GM12878 (cell line): ENCODE data around the gene NOP10.

Experiments
- BHLHE40 ChIP-seq, 2 experiments: fragments of 450-650 bp in 1 of 2; IDR thresholded peaks; 2 replicates each; pipeline ENCODE4 v1.6.1; 2011 to 2017; ENCODE audit warnings: low read depth in 2 of 2, borderline replicate concordance in 1 of 2, improper control_type of control experiment in 1 of 2, low read length in 1 of 2, mild to moderate bottlenecking in 1 of 2
- CHD2 ChIP-seq: IDR thresholded peaks from 2 replicates; pipeline ENCODE4 v1.6.1; 2011; ENCODE audit warnings: low read depth, low read length, improper control_type of control experiment, borderline replicate concordance
- CTCF ChIP-seq, 3 experiments: IDR thresholded peaks in 2 of 3; conservative IDR thresholded peaks in 1 of 3; 2 replicates each; pipeline ENCODE4 v1.5.1; 2011; ENCODE audit warnings: low read depth in 3 of 3, low read length in 3 of 3, mild to moderate bottlenecking in 3 of 3, control low read depth in 2 of 3, moderate library complexity in 2 of 3, inconsistent platforms in 1 of 3, mixed read lengths in 1 of 3; ENCODE audit not compliant: control insufficient read depth in 2 of 3, insufficient read depth in 1 of 3; ENCODE audit errors: extremely low read depth in 1 of 3
- NFXL1 ChIP-seq: fragments of 450-650 bp; IDR thresholded peaks from 2 replicates; pipeline ENCODE4 v1.6.1; 2017; ENCODE audit warnings: antibody characterized with exemption, mild to moderate bottlenecking, borderline replicate concordance
- POLR2A ChIP-seq: IDR thresholded peaks from 2 replicates; pipeline ENCODE4 v1.6.1; 2011; ENCODE audit warnings: low read depth, mild to moderate bottlenecking, low read length
- SREBF2 ChIP-seq: IDR thresholded peaks from 2 replicates; pipeline ENCODE4 v1.6.1; 2012; ENCODE audit warnings: mild to moderate bottlenecking, low read length

- TF ChIP-seq CTCF (IDR thresholded peaks at IDR 0.05 in 2 of 3, conservative IDR thresholded peaks at IDR 0.05 in 1 of 3; ENCODE audit: control insufficient read depth in 2 of 3, extremely low read depth in 1 of 3, insufficient read depth in 1 of 3, low read depth in 3 of 3, low read length in 3 of 3): no peak
- no peak for TF ChIP-seq CHD2
- TF ChIP-seq BHLHE40 (IDR thresholded peaks at IDR 0.05; ENCODE audit: borderline replicate concordance in 1 of 2, low read depth in 2 of 2, low read length in 1 of 2): no peak
- TF ChIP-seq NFXL1: no peak
- no peak for TF ChIP-seq POLR2A
- no peak for TF ChIP-seq SREBF2
Observed at GRCh38 chr15:34376856-34377255, 33.9 kb upstream of the NOP10 start.
